Measurements from ENCODE around the gene SMIM43.

DNA sequence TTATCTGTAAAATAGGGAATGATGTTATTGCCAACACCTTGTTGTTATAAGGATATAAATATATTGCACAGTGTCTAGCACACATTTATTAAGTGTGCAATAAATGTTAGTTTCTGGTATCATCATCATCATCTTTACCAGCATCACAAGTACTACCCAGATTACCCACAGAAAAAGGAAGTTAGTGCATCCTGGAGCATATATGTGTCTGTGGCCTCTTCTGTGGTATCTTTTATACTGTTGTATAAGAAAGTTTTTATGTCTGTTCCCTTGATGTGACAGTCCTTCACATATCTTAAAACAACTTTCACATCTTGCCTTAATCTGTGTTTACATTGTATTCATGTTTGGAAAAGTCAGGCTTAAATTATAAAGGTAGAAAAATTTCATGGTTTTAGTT, 46.2 kb upstream of the SMIM43 start:
- TF ChIP-seq, protein P1, sequence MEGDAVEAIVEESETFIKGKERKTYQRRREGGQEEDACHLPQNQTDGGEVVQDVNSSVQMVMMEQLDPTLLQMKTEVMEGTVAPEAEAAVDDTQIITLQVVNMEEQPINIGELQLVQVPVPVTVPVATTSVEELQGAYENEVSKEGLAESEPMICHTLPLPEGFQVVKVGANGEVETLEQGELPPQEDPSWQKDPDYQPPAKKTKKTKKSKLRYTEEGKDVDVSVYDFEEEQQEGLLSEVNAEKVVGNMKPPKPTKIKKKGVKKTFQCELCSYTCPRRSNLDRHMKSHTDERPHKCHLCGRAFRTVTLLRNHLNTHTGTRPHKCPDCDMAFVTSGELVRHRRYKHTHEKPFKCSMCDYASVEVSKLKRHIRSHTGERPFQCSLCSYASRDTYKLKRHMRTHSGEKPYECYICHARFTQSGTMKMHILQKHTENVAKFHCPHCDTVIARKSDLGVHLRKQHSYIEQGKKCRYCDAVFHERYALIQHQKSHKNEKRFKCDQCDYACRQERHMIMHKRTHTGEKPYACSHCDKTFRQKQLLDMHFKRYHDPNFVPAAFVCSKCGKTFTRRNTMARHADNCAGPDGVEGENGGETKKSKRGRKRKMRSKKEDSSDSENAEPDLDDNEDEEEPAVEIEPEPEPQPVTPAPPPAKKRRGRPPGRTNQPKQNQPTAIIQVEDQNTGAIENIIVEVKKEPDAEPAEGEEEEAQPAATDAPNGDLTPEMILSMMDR (IDR thresholded peaks at IDR 0.05; ENCODE audit: extremely low read depth in 1 of 2, insufficient read depth in 1 of 2, low read depth in 1 of 2, low read length in 2 of 2), result no peak
- TF ChIP-seq POLR2A (IDR thresholded peaks at IDR 0.05; ENCODE audit: low read depth, low read length) (no peak), MYC (IDR thresholded peaks at IDR 0.05; ENCODE audit: low read depth, low read length) (no peak), EZH2 (IDR thresholded peaks at IDR 0.05; ENCODE audit: borderline replicate concordance, low read depth, low read length, severe bottlenecking) (no peak), FOS (IDR thresholded peaks at IDR 0.05; ENCODE audit: borderline replicate concordance, insufficient read depth, low read length) (no peak)
- TF ChIP-seq, protein P2, sequence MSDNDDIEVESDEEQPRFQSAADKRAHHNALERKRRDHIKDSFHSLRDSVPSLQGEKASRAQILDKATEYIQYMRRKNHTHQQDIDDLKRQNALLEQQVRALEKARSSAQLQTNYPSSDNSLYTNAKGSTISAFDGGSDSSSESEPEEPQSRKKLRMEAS (IDR thresholded peaks at IDR 0.05; ENCODE audit: insufficient read depth, insufficient read length), result no peak

Data from endothelial cell of umbilical vein (primary cell).